Gastroesophageal sphincter (tissue), 4 donors: ENCODE data around the gene SUGCT. TPM values are rescaled to one million over a fixed set of nuclear protein-coding genes. Genes with fewer than 3 reads are reported as not detected.
"Not testable (repeated sequence)": the region's sequence is repeated elsewhere in the genome, so short reads cannot be mapped to it uniquely, and the experiment has no call there.

Source experiments
- ATAC-seq: fragments of 150-250 bp; one replicate; pipeline ENCODE4 v1.9.1; 2016; ENCODE audit warnings: mild to moderate bottlenecking, moderate library complexity
- H3K27ac ChIP-seq, 4 donors: fragments of 200-600 bp; sonication (generic) in 3 of 4; 1 replicate in 3 of 4; 2 replicates in 1 of 4; pipeline ENCODE4 v1.5.1; 2016 to 2019
- H3K27me3 ChIP-seq: fragments of 200-600 bp; sonication (generic); one replicate; pipeline ENCODE4 v1.5.1; 2019
- H3K36me3 ChIP-seq, 2 donors: fragments of 200-600 bp; sonication (generic); one replicate each; pipeline ENCODE4 v1.5.1; 2019; ENCODE audit warnings: control low read depth in 1 of 2
- H3K4me1 ChIP-seq, 3 donors: fragments of 200-600 bp; sonication (generic); 1 replicate in 2 of 3; 2 replicates in 1 of 3; pipeline ENCODE4 v1.5.1; 2016 to 2019; ENCODE audit warnings: control low read depth in 2 of 3
- H3K4me3 ChIP-seq, 2 donors: fragments of 200-600 bp; sonication (generic); one replicate each; pipeline ENCODE4 v1.5.1; 2019; ENCODE audit warnings: mild to moderate bottlenecking in 1 of 2, moderate library complexity in 1 of 2
- H3K9me3 ChIP-seq, 3 donors: fragments of 200-600 bp; sonication (generic); one replicate each; pipeline ENCODE4 v1.5.1; 2017 to 2019; ENCODE audit warnings: control low read depth in 2 of 3
- EP300 ChIP-seq: sonication (generic); formaldehyde crosslinking; IDR thresholded peaks from one replicate; pipeline ENCODE4 v1.6.1; 2017; ENCODE audit warnings: antibody characterized with exemption, mild to moderate bottlenecking
- POLR2A ChIP-seq, 2 donors: fragments of 450-650 bp; IDR thresholded peaks; one replicate each; pipeline ENCODE4 v1.6.1; 2017; ENCODE audit warnings: antibody characterized with exemption in 2 of 2, mild to moderate bottlenecking in 2 of 2, moderate library complexity in 1 of 2
- POLR2AphosphoS5 ChIP-seq: sonication (generic); formaldehyde crosslinking; IDR thresholded peaks from one replicate; pipeline ENCODE4 v1.6.1; 2017; ENCODE audit warnings: antibody characterized with exemption
- WGBS, 2 donors: methylation state at CpG; one replicate each; pipeline ENCODE4 v1.1.5; 2018; ENCODE audit warnings: low coverage in 1 of 2; 5-methylcytosine and 5-hydroxymethylcytosine counted together
- total RNA-seq, 4 donors: library from RNA; depleted of rRNA; stranded (reverse); fragments of >200 nt; gene quantifications; one replicate each; pipeline ENCODE4 v1.1.0, GENCODE V29; 2016
- TF ChIP-seq, protein P1 (sequence below), 4 experiments: fragments of 200-600 bp in 2 of 4; fragments of 450-650 bp in 2 of 4; sonication (generic) in 1 of 4; IDR thresholded peaks; one replicate each; pipeline ENCODE4 v1.5.1; 2017 to 2019; ENCODE audit warnings: antibody characterized with exemption in 4 of 4, mild to moderate bottlenecking in 2 of 4, moderate library complexity in 2 of 4

SUGCT gene
- total RNA-seq, 4 donors from 2014 or later = 1.2 to 17.3 (median 10.8) TPM

DNA sequence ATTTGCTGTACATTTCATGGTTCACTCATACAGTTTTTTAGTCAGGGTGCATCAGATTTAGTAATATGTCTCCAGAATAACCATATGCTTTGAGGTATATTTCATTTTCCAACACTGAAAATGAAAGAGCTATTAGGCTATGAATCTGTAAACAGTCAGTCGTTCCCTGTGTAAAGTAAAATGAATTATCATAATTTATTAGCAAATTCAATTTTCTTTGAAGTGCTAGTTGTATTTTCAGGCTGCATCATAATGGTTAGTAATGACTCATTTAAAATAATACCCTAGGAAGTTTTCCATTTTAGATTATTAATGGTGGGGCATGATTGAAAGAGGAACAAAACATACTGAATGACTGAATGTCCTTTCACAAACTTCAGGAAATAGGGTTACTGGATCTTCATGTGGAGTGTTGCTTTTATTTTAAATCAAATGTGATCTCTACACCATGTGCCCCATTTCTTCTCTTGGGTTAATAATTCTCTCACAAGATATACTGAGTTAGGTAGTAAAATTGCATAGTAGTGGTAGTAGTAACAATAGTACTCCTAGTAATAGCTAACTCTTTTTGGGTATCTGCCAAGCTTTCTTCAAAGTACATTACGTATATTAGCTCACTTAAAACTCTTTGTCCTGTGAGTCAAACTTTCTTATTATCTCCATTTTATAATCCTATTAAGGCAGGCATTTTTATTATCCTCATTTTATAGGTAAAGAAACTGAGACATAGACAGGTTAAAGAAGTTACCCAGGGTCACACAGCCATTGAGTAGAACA lies 476.5 kb downstream of the SUGCT start:
- Histone ChIP-seq H3K4me1 (no peaks in the 10 kb centered on the region), H3K27me3 (no peaks in the 10 kb centered on the region), H3K27ac (no peak overlapping the region), H3K4me3 (no peak overlapping the region), H3K36me3 (no peaks in the 10 kb centered on the region), H3K9me3 (no peaks in the 10 kb centered on the region)
- TF ChIP-seq POLR2A (IDR thresholded peaks at IDR 0.05) (no peak), EP300 (no peak), POLR2AphosphoS5 (no peak)
- TF ChIP-seq, protein P1, sequence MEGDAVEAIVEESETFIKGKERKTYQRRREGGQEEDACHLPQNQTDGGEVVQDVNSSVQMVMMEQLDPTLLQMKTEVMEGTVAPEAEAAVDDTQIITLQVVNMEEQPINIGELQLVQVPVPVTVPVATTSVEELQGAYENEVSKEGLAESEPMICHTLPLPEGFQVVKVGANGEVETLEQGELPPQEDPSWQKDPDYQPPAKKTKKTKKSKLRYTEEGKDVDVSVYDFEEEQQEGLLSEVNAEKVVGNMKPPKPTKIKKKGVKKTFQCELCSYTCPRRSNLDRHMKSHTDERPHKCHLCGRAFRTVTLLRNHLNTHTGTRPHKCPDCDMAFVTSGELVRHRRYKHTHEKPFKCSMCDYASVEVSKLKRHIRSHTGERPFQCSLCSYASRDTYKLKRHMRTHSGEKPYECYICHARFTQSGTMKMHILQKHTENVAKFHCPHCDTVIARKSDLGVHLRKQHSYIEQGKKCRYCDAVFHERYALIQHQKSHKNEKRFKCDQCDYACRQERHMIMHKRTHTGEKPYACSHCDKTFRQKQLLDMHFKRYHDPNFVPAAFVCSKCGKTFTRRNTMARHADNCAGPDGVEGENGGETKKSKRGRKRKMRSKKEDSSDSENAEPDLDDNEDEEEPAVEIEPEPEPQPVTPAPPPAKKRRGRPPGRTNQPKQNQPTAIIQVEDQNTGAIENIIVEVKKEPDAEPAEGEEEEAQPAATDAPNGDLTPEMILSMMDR (IDR thresholded peaks at IDR 0.05) = no peak
- WGBS, 2 donors = 60 to 66% methylated on average over 2 of the region's 2 CpGs
- no peak for ATAC-seq

DNA sequence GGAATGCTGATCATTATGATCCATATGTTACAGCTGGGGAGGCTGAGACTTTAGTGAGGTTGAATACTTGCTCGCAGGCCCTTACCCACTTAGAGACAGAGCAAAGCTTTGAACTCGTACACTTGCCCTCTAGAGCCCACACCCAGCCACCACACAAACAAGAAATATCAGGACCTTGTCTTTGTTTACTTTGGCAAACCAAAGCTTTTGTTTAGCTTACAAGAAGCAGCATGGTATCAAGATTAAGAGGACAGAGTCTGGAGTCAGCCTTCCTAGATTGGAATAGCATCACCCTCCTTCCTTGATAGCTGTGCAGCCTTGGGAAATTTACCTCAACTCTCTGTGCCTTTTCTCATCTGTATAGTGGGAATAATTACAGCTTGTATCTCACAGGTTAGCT lies 477.5 kb downstream of the SUGCT start:
- H3K9me3 ChIP-seq = no peaks in the 10 kb centered on the region
- ATAC-seq = no peak
- no peaks in the 10 kb centered on the region for H3K4me1 ChIP-seq
- H3K4me3 ChIP-seq = no peak overlapping the region
- H3K36me3 ChIP-seq = no peaks in the 10 kb centered on the region
- no peak for TF ChIP-seq POLR2A (IDR thresholded peaks at IDR 0.05)
- WGBS, 2 donors = 96% methylated on average over 2 of the region's 2 CpGs; no CpG with 5 or more reads in 1 of the 2 donors
- H3K27ac ChIP-seq = no peak overlapping the region
- no peaks in the 10 kb centered on the region for H3K27me3 ChIP-seq

DNA sequence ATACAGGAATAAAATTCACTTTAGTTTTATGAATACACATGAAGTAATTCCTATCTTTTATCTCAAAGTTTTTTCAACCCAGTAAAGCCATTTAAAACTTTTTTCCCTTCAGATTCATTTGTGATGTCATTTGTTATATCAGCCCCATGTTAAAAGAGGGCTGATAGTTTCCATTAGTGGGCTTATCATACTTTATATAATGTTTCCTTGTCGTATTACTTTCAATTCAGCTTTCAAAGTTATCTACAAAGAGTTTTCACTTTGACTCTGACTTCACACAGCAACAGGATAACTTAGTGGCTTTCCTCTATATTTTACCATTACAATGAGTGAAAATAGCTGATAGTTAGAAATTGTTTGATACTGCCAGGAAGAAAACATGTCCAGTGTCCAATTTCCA lies 484.8 kb downstream of the SUGCT start:
- no peak for ATAC-seq
- H3K36me3 ChIP-seq = no peaks in the 10 kb centered on the region
- H3K27ac ChIP-seq = no peak overlapping the region
- TF ChIP-seq POLR2AphosphoS5 (no peak), POLR2A (IDR thresholded peaks at IDR 0.05) (no peak), EP300 (no peak)
- TF ChIP-seq, protein P1 (IDR thresholded peaks at IDR 0.05) = no peak
- whole genome bisulfite sequencing, 2 donors = 67 to 80% methylated on average over 1 of the region's 1 CpG
- no peaks in the 10 kb centered on the region for H3K4me1 ChIP-seq
- H3K4me3 ChIP-seq = no peak overlapping the region
- no peaks in the 10 kb centered on the region for H3K9me3 ChIP-seq
- no peaks in the 10 kb centered on the region for H3K27me3 ChIP-seq

DNA sequence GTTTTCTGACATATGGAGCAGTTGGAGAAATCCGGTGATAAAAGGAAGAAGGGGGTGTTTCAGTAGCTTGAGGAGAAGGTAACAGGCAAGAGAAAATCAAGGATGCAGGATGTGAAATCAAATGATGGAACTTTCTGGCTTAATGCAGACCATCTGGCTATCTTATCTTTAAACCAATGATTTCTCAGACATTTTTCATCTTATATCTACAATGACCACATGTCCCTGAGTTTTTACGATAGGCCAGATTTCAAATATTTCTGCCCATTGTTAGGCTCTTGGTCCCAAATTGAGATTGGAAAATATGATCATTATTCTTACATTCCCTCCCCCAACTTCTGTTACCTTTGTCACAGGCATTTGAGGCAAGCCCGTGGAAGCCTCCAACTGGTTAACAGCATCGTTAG lies 486.8 kb downstream of the SUGCT start:
- Histone ChIP-seq H3K27ac (no peak overlapping the region), H3K9me3 (no peaks in the 10 kb centered on the region), H3K27me3 (no peaks in the 10 kb centered on the region), H3K4me3 (no peak overlapping the region), H3K4me1 (no peaks in the 10 kb centered on the region), H3K36me3 (no peaks in the 10 kb centered on the region)
- 88 to 100% methylated on average over 2 to 3 of the region's 4 CpGs for WGBS, 2 donors
- no peak for ATAC-seq
- TF ChIP-seq POLR2AphosphoS5 = no peak
- TF ChIP-seq, protein P1 (IDR thresholded peaks at IDR 0.05) = no peak
- no peak for TF ChIP-seq POLR2A (IDR thresholded peaks at IDR 0.05)
- no peak for TF ChIP-seq EP300

DNA sequence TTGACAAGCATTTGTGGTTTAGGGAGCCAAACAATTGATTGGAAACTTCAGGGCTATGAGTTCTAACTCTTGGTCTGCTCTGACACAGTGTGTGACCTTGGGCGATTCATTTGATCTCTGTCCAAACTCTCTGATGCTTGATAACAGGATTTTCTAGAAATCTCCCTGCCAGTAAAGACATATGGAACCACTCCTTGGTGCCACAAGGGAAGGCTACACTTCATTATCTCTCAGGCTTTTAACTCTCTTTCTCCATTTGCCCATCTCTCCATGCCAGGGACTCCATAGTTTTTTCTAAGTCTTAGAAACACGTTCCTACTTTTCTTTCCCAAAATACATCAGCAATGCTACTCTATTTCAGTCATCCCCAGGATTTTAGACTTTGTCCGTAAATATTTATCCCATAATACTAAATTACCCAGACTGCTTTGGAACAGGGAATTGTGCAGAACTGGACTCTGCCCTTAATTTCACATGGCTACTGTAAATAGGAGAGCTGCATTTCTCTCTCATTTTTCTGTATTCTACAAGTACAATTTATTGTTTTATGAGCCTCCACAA lies 488.2 kb downstream of the SUGCT start:
- TF ChIP-seq EP300 = no peak
- H3K27ac ChIP-seq = no peak overlapping the region
- no peaks in the 10 kb centered on the region for H3K9me3 ChIP-seq
- H3K36me3 ChIP-seq = no peaks in the 10 kb centered on the region
- H3K27me3 ChIP-seq = no peaks in the 10 kb centered on the region
- 80 to 82% methylated on average over 1 to 3 of the region's 3 CpGs for WGBS, 2 donors
- no peak for ATAC-seq
- no peak overlapping the region for H3K4me3 ChIP-seq
- no peaks in the 10 kb centered on the region for H3K4me1 ChIP-seq

DNA sequence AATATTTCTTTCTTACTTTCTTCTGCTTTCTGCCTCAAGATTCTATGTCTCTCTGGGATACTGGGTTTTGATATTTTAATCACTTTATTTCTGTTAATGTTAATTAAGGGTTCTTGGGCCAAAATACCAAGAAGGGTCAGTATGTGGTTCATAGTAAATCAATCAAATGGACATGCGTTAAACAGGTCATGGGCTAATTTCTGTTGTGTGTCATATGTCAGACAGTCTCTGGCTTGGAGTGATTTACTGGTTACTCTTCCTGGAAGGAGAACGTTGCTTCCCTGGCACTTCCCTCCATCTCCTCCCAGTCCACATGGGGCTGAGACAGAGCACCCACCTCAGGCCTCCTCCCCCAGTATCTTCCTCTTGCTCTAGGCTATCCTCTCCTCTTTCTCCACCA lies 489.1 kb downstream of the SUGCT start:
- TF ChIP-seq, protein P1 (IDR thresholded peaks at IDR 0.05) = no peak
- TF ChIP-seq POLR2AphosphoS5 (no peak), EP300 (no peak), POLR2A (IDR thresholded peaks at IDR 0.05) (no peak)
- WGBS, 2 donors = 36 to 48% methylated on average over 2 of the region's 2 CpGs
- ATAC-seq = no peak

DNA sequence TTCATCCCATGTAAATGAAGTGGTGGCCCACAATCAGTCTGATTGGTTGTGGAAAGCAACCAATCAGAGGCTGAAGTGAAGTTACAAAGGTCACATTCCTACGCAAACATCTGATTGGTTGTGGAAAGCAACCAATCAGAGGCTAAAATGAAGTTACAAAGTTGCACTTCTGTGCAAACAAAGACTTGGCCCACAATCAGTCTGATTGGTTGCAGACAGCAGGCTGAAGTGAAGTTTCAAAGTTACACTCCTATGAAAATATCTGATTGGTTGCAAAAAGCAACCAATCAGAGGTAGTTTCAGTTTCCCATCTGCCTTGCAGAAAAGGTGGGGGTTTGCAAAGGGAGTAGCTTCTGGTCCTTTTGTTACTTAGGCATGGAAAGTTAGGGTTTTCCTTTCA lies 492.6 kb downstream of the SUGCT start:
- ATAC-seq, H3K4me1 ChIP-seq, H3K36me3 ChIP-seq, H3K27me3 ChIP-seq, H3K4me3 ChIP-seq, H3K27ac ChIP-seq, H3K9me3 ChIP-seq: not testable (repeated sequence)
- 92% methylated on average over 1 of the region's 1 CpG; no CpG with 5 or more reads in 1 of the 2 donors for WGBS, 2 donors

More for the DNA sequence above, 489.1 kb downstream of the SUGCT start:
- H3K4me3 ChIP-seq = no peak overlapping the region
- H3K27me3 ChIP-seq = no peaks in the 10 kb centered on the region
- H3K4me1 ChIP-seq = no peaks in the 10 kb centered on the region
- no peaks in the 10 kb centered on the region for H3K36me3 ChIP-seq
- H3K9me3 ChIP-seq = no peaks in the 10 kb centered on the region
- no peak overlapping the region for H3K27ac ChIP-seq
